HG02610 (cell line): Measurements from ENCODE around the gene PCSK9.
"Not testable (repeated sequence)": the region's sequence is repeated elsewhere in the genome, so short reads cannot be mapped to it uniquely, and the experiment has no call there.

Source experiments
- ATAC-seq: cut with Tn5 transposase; IDR thresholded peaks from one replicate; pipeline ENCODE4 v1.9.1; 2021; ENCODE audit warnings: mild to moderate bottlenecking, moderate library complexity; ENCODE audit not compliant: unreplicated experiment

The PCSK9 gene

DNA sequence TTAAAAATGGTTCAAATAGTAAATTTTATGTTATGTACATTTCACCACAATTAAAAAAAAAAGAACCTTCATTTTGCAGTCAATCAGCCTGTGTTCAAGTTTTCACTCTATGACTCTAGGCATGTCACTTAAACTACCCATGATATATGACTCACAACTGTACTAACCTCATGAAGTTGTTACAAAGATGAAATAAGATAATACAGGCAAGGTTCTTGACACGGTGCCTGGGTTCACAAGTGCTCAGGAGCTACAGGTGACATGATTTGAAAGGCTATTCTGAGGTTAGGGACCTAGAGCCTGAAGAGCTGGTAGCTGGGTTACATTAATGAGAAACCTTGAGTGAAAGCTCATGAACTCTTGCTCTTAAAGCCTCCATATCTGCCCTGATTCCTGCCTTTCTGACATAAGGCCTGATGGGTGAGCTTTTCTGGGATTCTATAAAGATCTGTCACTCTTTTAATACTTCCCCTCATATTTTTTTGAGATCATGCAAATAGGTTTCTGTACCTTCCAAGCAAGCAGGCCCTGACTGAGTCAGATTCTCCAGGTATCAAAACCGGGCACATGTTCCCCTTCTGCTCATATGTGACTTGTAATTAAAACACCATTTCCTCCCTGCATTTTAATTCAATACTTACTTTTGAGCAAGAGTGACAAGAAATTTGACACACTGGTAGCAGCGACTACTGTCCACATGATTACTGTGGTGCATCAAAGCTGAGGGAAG, 34.0 kb downstream of the PCSK9 start:
- ATAC-seq, result peak; percentile 85

DNA sequence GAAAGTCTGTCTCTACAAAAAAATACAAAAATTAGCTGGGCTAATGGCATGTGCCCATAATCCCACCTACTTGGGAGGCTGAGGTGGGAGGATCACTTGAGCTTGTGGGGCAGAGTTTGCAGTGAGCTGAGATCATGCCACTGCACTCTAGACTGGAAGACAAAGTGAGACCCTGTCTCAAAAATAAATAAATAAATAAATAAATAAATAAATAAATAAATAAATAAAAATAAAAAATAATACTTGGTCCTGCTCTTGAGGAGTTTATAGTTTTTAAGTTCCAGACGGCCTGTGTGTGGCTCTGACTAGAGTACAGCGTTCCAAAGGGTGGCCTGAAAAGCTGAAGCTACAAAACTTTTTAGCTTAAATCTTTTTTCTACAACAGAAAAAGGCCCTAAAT, 35.1 kb downstream of the PCSK9 start:
- no peak for ATAC-seq

DNA sequence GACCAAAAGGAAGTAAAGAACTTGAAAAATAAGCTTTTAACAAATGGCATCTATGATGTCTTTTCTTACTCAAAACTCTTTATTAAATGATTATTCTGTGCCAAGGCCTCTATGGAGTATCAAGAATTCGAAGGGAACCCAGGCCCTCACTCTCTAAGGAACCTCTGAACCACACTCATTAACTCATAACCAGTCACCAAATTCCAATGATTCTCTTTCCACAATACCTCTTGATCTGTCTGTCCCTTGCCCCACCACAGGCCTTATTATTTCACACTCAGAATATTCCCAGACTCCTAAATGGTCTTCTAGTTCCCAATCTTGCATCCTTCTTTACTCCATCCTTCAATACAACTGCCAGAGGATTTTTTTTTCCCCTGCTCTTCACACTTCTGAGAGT, 37.0 kb downstream of the PCSK9 start:
- no peak for ATAC-seq

DNA sequence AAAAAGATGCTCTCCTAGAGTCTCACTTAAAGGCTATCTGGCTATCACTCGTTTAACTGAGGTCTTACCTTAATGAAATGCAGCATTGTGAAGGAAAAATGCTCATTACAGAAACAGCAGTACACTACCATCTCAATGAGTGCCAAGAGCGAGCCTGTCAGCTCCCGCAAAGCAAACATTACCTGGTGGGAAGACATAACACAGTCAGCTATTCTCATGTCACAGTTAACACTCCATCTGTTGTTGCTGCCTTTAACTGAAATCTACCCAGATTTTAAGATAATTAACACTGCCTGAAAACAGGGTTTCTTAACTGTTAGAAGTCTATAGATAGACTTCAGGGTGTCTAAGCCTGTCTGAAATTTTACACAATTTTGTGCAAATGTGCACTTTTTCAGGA, 39.1 kb downstream of the PCSK9 start:
- no peak for ATAC-seq

DNA sequence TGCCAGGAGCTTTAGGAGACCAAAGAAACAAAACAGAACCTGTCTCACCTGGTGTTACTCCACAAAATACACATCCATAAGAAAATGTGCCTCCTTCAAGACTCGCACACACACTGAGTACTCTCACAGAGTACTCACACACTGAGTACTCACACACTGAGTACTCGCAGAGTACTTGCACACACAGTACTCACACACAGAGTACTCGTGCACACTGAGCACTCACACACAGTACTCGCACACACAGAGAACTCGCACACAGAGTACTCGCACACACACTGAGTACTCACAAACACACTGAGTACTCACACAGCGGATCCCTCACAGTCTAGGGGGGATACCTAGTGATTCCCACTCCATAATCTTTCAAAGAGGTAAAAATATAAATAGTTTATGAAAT, 40.3 kb downstream of the PCSK9 start:
- no peak for ATAC-seq

DNA sequence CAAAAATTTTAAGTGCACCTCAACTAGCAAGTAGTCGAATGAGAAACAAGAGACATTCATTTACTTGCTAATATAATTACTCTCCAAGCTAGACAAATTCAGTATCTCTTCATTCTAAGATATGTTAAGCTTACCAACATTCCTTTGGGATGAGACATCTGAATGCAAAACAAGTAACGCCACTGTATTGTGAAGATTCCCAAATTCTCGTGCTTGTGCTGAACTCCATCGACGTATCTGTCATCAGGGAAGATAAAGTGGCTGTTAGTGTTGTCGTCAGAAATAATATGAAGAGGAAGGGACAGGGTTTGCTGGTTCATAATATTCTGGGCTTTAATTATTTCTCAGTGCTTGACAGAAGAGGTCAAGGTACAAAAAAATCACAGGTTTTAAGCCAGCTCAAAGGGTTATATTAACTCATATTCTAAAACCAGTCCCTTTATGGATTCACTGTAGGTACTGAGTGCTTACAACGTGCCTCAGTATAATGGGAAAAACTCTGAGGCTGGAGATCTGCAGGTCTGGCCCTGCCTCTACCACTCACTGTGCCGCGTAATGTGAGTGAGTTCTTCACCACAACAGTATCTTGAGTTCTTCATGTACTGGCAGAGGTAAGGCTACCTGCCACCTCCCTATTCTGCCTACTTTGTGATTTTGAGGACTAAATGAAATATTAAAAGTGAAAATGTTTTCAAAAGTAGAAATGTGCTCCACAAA, 42.0 kb downstream of the PCSK9 start:
- no peak for ATAC-seq

DNA sequence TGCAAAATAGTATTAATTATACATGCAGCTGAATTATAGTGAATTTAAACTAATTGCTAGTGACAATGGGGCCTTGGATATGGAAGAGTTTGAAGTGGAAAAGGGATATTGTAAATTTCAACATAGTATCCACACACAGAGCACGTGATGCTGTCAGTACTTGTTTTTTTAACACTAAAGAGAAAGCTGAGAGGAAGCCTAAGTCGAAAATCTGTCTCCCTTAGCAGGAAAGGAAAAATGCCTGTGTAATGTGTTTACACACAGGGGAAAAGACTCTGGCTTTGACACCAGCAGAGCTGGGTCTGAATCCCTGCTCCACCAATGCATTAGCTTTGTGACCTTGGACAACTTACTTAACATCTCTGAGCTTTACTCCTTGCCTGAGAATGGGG, 42.6 kb downstream of the PCSK9 start:
- no peak for ATAC-seq

DNA sequence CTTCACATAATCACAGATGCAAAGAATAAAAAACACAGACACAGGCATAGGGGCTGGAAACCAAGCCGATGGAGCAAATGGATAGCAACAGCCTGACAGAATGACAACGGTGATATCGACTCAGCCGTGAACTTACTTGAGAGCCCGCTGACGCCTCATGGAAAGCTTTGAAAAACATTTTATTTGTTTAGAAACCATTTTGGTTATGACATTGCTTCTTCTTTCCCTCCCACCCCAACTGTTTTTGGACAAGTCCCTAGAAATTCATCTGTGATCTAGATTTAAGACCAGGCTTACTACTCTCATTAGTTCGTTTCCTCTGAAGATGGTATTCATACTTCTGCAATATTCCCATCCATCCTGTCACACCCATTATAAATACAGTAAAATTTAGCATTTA, 44.9 kb downstream of the PCSK9 start:
- no peak for ATAC-seq

DNA sequence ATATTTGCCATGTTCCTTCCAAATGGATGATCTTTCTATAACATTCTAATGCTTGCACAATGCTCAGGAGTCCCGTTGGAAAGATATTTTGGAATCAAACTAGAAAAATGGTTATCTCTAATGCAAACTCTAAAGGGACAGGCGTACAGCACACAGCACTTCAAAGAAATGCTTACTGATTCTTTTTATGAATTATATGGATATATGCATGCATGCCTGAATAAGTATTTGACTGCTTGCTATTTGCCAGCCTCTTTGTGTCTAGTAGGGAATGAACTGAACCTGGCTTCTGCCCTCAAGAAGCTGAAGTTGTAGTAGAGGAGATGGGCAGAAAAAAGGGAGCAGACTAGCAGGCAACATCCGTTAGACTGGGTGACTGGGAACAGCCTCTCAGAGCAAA, 48.1 kb downstream of the PCSK9 start:
- no peak for ATAC-seq

DNA sequence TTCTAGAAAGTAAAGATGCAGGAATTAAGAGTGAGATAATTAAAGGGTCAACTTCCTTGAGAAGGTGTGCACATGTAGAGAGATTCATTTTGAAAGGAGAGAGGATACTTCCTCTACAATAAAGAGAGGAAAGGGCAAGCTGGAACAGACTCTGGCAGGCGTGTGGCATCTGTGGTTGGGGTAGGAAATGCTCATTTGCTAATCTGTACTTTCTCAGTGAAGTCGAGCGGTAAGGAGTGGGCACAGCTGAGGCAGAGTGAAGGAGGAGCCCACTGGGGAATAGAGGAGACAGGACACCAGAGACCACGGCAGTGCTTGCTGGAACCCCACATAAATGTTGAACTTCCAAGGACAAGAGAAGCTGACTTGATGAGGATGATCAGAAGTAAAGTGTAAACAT, 49.1 kb downstream of the PCSK9 start:
- ATAC-seq, result no peak

DNA sequence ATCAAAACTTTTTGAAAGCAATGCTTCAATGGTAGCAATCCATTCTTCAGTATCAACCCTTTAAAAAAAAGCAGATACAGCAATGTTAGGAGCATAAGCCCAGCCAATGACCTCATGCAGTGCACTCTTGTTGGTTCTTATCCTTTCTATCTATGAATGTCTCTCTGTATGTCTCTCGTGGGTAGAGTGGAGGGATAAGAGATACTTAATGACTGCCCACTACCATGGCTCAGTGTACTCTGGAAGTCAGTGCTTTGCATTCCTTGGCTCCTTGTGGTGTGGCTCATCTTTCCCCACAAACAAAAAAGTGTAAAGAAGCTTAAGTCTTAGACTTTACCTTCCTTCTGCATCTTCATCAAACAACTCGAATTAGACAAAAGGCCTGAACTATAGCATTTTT, 50.3 kb downstream of the PCSK9 start:
- no peak for ATAC-seq

DNA sequence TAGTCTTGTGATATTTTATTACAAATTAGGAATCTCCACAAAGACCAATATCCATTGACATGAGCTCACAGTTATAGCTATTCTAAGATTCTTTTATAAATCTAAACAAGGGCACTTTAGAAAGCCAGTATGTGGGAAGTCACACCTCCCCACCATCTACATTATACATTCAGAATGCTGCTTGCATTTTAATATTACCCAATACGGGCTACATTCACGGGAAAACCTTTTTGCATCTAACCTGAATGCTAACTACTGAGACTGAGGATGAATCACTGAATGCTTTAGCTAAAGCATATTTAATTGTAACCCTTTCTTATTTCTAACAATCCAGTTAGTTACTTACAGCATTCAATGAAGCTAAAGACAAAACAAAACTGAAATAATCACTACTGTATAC, 53.1 kb downstream of the PCSK9 start:
- no peak for ATAC-seq

DNA sequence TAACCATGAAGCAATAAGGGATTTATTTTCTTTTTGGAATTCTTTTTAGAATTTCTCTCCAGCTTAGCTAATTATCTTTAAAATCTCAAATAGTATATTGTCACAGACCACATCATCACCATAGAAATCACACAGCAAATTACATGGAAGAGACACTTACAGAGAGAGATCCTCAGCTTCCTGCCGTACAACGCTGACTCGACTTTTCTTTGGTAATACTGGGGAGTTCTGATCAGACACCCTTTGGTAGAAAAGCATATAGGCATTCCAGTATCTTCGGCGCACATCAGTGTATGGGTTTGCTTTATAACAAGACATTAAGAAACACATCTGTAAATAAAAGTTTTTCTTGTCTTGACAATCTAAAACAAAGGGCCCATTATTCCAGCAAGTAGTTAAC, 55.7 kb downstream of the PCSK9 start:
- ATAC-seq, result no peak

DNA sequence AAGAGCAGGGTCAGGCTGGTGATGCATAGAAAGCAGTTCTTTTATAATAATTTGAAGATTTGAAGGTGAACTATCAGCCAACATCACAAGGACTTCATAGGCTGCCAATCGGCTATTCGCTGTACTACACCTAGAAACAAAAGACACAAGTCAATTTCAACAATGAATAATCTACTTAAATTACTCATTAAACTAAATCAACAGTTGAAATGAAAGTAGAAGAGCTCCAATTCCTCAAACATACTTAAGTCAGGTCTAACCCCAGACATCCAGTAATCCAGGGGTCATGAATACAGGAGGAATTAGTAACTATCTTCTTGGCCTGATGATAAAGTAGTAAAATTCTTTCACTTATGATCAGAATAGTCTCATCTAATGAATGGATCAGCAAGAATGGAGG, 64.5 kb downstream of the PCSK9 start:
- ATAC-seq, result no peak

DNA sequence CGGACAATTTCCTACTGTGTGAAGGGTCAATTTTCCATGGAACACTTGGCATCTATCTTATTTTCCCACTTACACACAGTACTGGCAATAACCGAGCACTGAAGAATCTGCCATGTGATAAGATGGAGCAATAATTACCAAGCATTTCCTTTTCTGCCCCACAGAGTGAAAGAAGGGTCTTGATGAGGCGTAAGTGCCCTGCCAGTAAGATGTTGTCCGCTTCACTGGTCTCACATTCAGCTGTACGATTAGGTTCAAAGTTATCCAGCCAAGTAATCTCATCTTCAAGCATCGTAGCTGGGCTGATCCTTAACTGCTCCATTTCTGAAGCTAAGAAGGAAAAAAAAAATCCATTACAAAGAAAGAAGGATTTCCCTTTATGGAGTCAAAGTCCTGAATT, 67.8 kb downstream of the PCSK9 start:
- ATAC-seq, result no peak

DNA sequence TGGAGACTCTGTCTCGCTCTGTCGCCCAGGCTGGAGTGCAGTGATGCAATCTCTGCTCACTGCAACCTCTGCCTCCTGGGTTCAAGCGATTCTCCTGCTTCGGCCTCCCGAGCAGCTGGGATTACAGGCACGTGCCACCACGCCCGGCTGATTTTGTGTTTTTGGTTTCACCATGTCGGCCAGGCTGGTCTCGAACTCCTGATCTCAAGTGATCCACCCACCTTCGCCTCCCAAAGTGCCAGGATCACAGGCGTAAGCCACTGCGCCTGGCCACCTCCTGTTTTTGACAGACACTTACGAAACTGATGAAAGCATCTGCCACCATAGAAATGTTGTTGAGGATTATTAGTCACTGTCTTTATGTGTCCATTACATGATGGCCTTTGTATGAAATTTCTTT, 69.7 kb downstream of the PCSK9 start:
- ATAC-seq, result not testable (repeated sequence)
